ENCODE measurements around the gene DNAH3. TPM values are rescaled to one million over a fixed set of nuclear protein-coding genes. Genes with fewer than 3 reads are reported as not detected.

The DNAH3 gene
- total and polyA plus RNA-seq, 2 experiments from 2014 or later: 0.70 to 1.3 TPM

GRCh38 chr16:20931066-20931600 lies 219.5 kb downstream of the DNAH3 start (continued):
- TF ChIP-seq ZNF462 (CRISPR knock-in tag; IDR thresholded peaks at IDR 0.05): no peak

GRCh38 chr16:20930365-20930690 lies 220.3 kb downstream of the DNAH3 start:
- Histone ChIP-seq H3K4me3 (no peak overlapping the region), H3K9me2 (ENCODE audit: insufficient read depth) (no peaks in the 10 kb centered on the region), H3F3A (replicated peaks; ENCODE audit: low read depth) (no peaks in the 10 kb centered on the region), H4K20me1 (replicated peaks; ENCODE audit: insufficient read depth) (no peaks in the 10 kb centered on the region; the same call in 1 of the 2 replicates), H3K4me1 (ENCODE audit: insufficient read depth) (no peaks in the 10 kb centered on the region), H3K27me3 (ENCODE audit: insufficient read depth) (no peaks in the 10 kb centered on the region), H3K4me2 (no peak overlapping the region), H2AFZ (no peak overlapping the region), H3K79me2 (replicated peaks; ENCODE audit: insufficient read depth) (no peaks in the 10 kb centered on the region), H3K27ac (ENCODE audit: low read depth) (no peak overlapping the region), H3K36me3 (ENCODE audit: insufficient read depth) (no peaks in the 10 kb centered on the region)
- H3K4me3 Mint-ChIP-seq: no peak overlapping the region
- DNase-seq (ENCODE audit: low spot score) (no peak), ATAC-seq (no peak)
- H3K27ac Mint-ChIP-seq: no peak overlapping the region
- no peaks in the 10 kb centered on the region for H3K4me1 Mint-ChIP-seq
- H3K27me3 Mint-ChIP-seq (ENCODE audit: insufficient read depth, low read depth, poor library complexity): peaks cover 2% of the 10 kb centered on the region
- TF ChIP-seq JUNB (IDR thresholded peaks at IDR 0.05; ENCODE audit: unreplicated experiment): no peak
- no peak for TF ChIP-seq POLR2AphosphoS5 (IDR thresholded peaks at IDR 0.05; ENCODE audit: low read depth)
- TF ChIP-seq EZH2 (IDR thresholded peaks at IDR 0.05; ENCODE audit: low read depth, unreplicated experiment): no peak
- no peak for TF ChIP-seq CREB1 (CRISPR knock-in tag; IDR thresholded peaks at IDR 0.05; ENCODE audit: low read depth)
- TF ChIP-seq ZNF462 (CRISPR knock-in tag; IDR thresholded peaks at IDR 0.05): no peak
- no peak for TF ChIP-seq NANOG (IDR thresholded peaks at IDR 0.05; ENCODE audit: borderline replicate concordance)
- no peak for TF ChIP-seq CTCF (conservative IDR thresholded peaks at IDR 0.05; ENCODE audit: low read depth in 2 of 2)
- H3K9me3 Mint-ChIP-seq: no peaks in the 10 kb centered on the region
- H3K36me3 Mint-ChIP-seq (ENCODE audit: low read depth): no peaks in the 10 kb centered on the region

Measured in GM23338 (cell line).